Thyroid gland (tissue), 4 donors: ENCODE measurements around the gene NOS2.
"Not testable (repeated sequence)": the region's sequence is repeated elsewhere in the genome, so short reads cannot be mapped to it uniquely, and the experiment has no call there.

Experiments
- CTCF ChIP-seq, 6 experiments: fragments of 200-600 bp in 3 of 6; fragments of 450-650 bp in 3 of 6; sonication (generic) in 3 of 6; IDR thresholded peaks; one replicate each; pipeline ENCODE4 v1.5.1; 2016 to 2019; ENCODE audit warnings: antibody characterized with exemption in 6 of 6, mild to moderate bottlenecking in 2 of 6, inconsistent platforms in 1 of 6, moderate library complexity in 1 of 6
- POLR2A ChIP-seq, 2 donors: fragments of 450-650 bp; IDR thresholded peaks; one replicate each; pipeline ENCODE4 v1.6.1; 2017; ENCODE audit warnings: antibody characterized with exemption in 2 of 2, mild to moderate bottlenecking in 2 of 2, moderate library complexity in 1 of 2

- not testable (repeated sequence) for TF ChIP-seq CTCF, POLR2A (IDR thresholded peaks at IDR 0.05)
Measured at GRCh38 chr17:27725982-27726381, 74.3 kb downstream of the NOS2 start.
